BE2C (cell line): ENCODE data around the gene ADAMTS2.
"Not testable (repeated sequence)": the region's sequence is repeated elsewhere in the genome, so short reads cannot be mapped to it uniquely, and the experiment has no call there.

ENCODE experiments used
- DNase-seq: peaks from one replicate; pipeline ENCODE4 v3.0.0-alpha.2; 2020
- H3K27me3 ChIP-seq: fragments of 250-450 bp; sonication (Bioruptor Pico); 2 replicates; pipeline ENCODE4 v1.5.1; 2020; ENCODE audit warnings: mild to moderate bottlenecking
- H3K36me3 ChIP-seq: fragments of 250-450 bp; sonication (Bioruptor Pico); 2 replicates; pipeline ENCODE4 v1.5.1; 2020; ENCODE audit warnings: mild to moderate bottlenecking
- H3K4me1 ChIP-seq: fragments of 250-450 bp; sonication (Bioruptor Pico); 2 replicates; pipeline ENCODE4 v1.5.1; 2020
- H3K4me3 ChIP-seq: 2 replicates; pipeline ENCODE4 v1.5.1; 2011; ENCODE audit warnings: low read depth, low read length
- H3K9me3 ChIP-seq: fragments of 250-450 bp; sonication (Bioruptor Pico); 2 replicates; pipeline ENCODE4 v1.5.1; 2020
- TF ChIP-seq, protein P1 (sequence below): IDR thresholded peaks from 2 replicates; pipeline ENCODE4 v1.5.1; 2012; ENCODE audit warnings: mild to moderate bottlenecking, low read depth, low read length

The ADAMTS2 gene

GRCh38 chr5:179111267-179112207 lies 233.7 kb downstream of the ADAMTS2 start:
- H3K9me3 ChIP-seq, result no peaks in the 10 kb centered on the region
- TF ChIP-seq, protein P1, sequence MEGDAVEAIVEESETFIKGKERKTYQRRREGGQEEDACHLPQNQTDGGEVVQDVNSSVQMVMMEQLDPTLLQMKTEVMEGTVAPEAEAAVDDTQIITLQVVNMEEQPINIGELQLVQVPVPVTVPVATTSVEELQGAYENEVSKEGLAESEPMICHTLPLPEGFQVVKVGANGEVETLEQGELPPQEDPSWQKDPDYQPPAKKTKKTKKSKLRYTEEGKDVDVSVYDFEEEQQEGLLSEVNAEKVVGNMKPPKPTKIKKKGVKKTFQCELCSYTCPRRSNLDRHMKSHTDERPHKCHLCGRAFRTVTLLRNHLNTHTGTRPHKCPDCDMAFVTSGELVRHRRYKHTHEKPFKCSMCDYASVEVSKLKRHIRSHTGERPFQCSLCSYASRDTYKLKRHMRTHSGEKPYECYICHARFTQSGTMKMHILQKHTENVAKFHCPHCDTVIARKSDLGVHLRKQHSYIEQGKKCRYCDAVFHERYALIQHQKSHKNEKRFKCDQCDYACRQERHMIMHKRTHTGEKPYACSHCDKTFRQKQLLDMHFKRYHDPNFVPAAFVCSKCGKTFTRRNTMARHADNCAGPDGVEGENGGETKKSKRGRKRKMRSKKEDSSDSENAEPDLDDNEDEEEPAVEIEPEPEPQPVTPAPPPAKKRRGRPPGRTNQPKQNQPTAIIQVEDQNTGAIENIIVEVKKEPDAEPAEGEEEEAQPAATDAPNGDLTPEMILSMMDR, result no peak
- no peak for DNase-seq

GRCh38 chr5:179110528-179110927 lies 234.7 kb downstream of the ADAMTS2 start:
- Histone ChIP-seq H3K9me3 (no peaks in the 10 kb centered on the region), H3K27me3 (no peaks in the 10 kb centered on the region), H3K4me3 (no peak overlapping the region), H3K4me1 (no peaks in the 10 kb centered on the region), H3K36me3 (no peaks in the 10 kb centered on the region)
- no peak for DNase-seq
- TF ChIP-seq, protein P1, result no peak

More at GRCh38 chr5:179111267-179112207, 233.7 kb downstream of the ADAMTS2 start:
- Histone ChIP-seq H3K4me1 (no peaks in the 10 kb centered on the region), H3K4me3 (no peak overlapping the region), H3K27me3 (no peaks in the 10 kb centered on the region), H3K36me3 (no peaks in the 10 kb centered on the region)

DNA sequence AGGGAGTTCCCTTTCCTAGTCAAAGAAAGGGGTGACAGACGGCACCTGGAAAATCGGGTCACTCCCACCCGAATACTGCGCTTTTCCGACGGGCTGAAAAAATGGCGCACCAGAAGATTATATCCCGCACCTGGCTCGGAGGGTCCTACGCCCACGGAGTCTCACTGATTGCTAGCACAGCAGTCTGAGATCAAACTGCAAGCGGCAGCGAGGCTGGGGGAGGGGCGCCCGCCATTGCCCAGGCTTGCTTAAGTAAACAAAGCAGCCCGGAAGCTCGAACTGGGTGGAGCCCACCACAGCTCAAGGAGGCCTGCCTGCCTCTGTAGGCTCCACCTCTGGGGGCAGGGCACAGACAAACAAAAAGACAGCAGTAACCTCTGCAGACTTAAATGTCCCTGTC lies 244.0 kb downstream of the ADAMTS2 start:
- not testable (repeated sequence) for H3K4me1 ChIP-seq, H3K27me3 ChIP-seq, H3K4me3 ChIP-seq, H3K9me3 ChIP-seq, H3K36me3 ChIP-seq, DNase-seq

DNA sequence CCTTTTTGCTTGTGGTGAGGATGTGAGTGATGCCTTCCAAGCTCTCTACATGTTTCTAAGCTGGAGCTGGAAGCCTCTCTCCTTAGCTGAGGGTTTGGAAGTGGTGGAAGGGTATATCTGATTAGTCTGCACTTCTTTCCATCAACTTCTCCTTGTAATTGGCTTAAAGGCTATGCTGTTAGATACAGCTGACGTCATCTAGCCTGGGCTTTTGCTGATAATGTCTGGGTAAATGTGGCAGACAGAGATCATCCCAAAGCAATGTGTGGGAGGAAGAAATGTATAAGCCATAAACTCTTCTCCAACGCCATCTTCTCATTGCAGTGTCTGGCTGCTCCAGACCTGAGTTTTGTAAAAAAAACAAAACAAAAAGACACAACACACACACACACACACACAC lies 255.8 kb downstream of the ADAMTS2 start:
- TF ChIP-seq, protein P1, result no peak
- no peaks in the 10 kb centered on the region for H3K9me3 ChIP-seq
- H3K4me3 ChIP-seq, result no peak overlapping the region
- DNase-seq, result no peak
- no peaks in the 10 kb centered on the region for H3K4me1 ChIP-seq
- H3K27me3 ChIP-seq, result no peaks in the 10 kb centered on the region
- no peaks in the 10 kb centered on the region for H3K36me3 ChIP-seq

GRCh38 chr5:179080724-179081123 lies 264.5 kb downstream of the ADAMTS2 start:
- DNase-seq, result no peak
- Histone ChIP-seq H3K4me1 (no peaks in the 10 kb centered on the region), H3K4me3 (no peak overlapping the region), H3K9me3 (peaks cover 9% of the 10 kb centered on the region), H3K36me3 (peaks cover 36% of the 10 kb centered on the region), H3K27me3 (no peaks in the 10 kb centered on the region)
- TF ChIP-seq, protein P1, result no peak

- Histone ChIP-seq H3K9me3 (peaks cover 9% of the 10 kb centered on the region), H3K4me3 (no peak overlapping the region), H3K36me3 (peaks cover 41% of the 10 kb centered on the region), H3K27me3 (no peaks in the 10 kb centered on the region), H3K4me1 (no peaks in the 10 kb centered on the region)
- no peak for DNase-seq
- TF ChIP-seq, protein P1, result no peak
Measured at GRCh38 chr5:179079165-179079987, 265.9 kb downstream of the ADAMTS2 start.
